MM.1S (cell line): ENCODE measurements around the gene DSCAML1.

Experiments
- EZH2 ChIP-seq: fragments of 300-600 bp; sonication (generic); optimal IDR thresholded peaks from 2 replicates; pipeline ENCODE3; 2017; ENCODE audit warnings: low read depth, mild to moderate bottlenecking, antibody characterized with exemption, low read length, mixed read lengths
- TF ChIP-seq, protein P1 (sequence below): fragments of 300-600 bp; sonication (generic); IDR thresholded peaks from 2 replicates; pipeline ENCODE4 v1.5.1; 2016; ENCODE audit warnings: antibody characterized with exemption, low read length, mixed read lengths

DNA sequence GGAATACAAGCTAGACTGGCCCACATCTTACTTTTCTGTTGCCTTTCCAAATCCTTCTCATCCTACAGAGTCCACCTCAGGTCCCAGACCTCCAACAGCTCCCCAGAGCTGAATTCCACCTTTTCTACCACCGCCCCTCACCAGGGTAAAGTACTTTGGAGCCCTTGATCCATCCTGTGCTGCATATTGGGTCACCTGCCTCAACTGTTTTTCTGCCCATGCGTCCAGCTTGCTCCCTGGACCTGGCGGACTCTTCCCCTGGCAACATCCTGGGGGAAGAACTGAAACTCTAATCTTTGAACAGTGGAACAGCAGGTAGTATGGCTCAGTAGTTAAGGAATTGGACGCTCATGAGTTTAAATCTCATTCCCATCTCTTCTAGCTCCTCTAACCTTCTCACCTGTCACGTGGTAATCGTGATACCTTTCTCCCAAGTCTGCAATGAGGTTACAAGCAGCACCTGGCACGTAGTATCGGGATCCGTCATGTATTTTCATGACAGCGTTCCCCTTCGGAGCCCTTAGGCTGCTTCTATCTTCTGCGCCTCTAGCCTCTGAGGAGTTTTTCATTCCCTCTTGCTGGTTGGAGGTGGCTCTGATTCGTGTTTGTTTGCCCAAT lies 371.2 kb downstream of the DSCAML1 start:
- TF ChIP-seq, protein P1, sequence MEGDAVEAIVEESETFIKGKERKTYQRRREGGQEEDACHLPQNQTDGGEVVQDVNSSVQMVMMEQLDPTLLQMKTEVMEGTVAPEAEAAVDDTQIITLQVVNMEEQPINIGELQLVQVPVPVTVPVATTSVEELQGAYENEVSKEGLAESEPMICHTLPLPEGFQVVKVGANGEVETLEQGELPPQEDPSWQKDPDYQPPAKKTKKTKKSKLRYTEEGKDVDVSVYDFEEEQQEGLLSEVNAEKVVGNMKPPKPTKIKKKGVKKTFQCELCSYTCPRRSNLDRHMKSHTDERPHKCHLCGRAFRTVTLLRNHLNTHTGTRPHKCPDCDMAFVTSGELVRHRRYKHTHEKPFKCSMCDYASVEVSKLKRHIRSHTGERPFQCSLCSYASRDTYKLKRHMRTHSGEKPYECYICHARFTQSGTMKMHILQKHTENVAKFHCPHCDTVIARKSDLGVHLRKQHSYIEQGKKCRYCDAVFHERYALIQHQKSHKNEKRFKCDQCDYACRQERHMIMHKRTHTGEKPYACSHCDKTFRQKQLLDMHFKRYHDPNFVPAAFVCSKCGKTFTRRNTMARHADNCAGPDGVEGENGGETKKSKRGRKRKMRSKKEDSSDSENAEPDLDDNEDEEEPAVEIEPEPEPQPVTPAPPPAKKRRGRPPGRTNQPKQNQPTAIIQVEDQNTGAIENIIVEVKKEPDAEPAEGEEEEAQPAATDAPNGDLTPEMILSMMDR, result no peak
- no peak for TF ChIP-seq EZH2
